Adrenal gland (tissue), 5 donors: ENCODE data around the gene ANKRD44.

Source experiments
- CTCF ChIP-seq, 6 experiments: fragments of 450-650 bp in 4 of 6; fragments of 200-600 bp in 2 of 6; sonication (generic) in 1 of 6; IDR thresholded peaks; 1 replicate in 5 of 6; 2 replicates in 1 of 6; pipeline versions ENCODE4 v1.5.1 to v1.8.0; 2016 to 2021; ENCODE audit warnings: antibody characterized with exemption in 6 of 6, mild to moderate bottlenecking in 2 of 6, moderate library complexity in 1 of 6
- POLR2A ChIP-seq, 2 donors: fragments of 450-650 bp; IDR thresholded peaks; one replicate each; pipeline ENCODE4 v1.6.1; 2017; ENCODE audit warnings: antibody characterized with exemption in 2 of 2, mild to moderate bottlenecking in 2 of 2, moderate library complexity in 1 of 2
- donor health status: DM: no; HTN: no; CAD: no.

DNA sequence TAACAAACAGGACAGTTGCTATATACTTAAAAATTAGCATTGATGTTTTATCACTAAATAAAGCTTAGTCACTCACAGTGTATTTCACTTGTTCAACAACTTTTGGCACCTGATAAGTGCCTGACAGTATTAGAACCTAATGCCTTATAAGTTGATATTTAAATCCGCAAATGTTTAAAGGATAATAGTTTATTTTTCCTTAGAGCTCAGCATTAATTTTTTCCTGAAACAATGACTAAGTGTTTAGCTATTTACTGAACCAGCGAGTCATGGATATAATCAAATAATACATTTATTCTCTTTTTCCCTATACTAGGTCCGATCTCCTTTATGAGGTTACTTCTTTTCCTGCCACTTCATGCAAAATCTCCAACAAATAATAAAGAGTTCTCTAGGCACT lies 238.0 kb downstream of the ANKRD44 start:
- TF ChIP-seq CTCF (IDR thresholded peaks at IDR 0.05) (no peak), POLR2A (IDR thresholded peaks at IDR 0.05) (no peak)
